Activated T-helper 1 cell treated with Interleukin-2 at 50 U/mL for 16 hours (primary cell): ENCODE measurements around the gene PSMC5.
A peak's percentile ranks its signal among the peaks of the same experiment; 100 is the strongest.
"Not testable (repeated sequence)": the region's sequence is repeated elsewhere in the genome, so short reads cannot be mapped to it uniquely, and the experiment has no call there.

Experiments
- DNase-seq: peaks from one replicate; pipeline ENCODE4 v3.0.0-alpha.2; 2020; ENCODE audit warnings: low read depth

The PSMC5 gene

GRCh38 chr17:63840591-63841349 lies 13.5 kb downstream of the PSMC5 start:
- no peak for DNase-seq

GRCh38 chr17:63841350-63842172 lies 14.3 kb downstream of the PSMC5 start:
- DNase-seq: no peak

- DNase-seq: no peak
Measured at GRCh38 chr17:63842173-63842539, 14.9 kb downstream of the PSMC5 start.

GRCh38 chr17:63842540-63843386 lies 15.5 kb downstream of the PSMC5 start, which contains the start of gene SMARCD2:
TSS of gene SMARCD2 (minus strand) at chr17:63842685. CDS start at chr17:63842674, 11 bp downstream.
- peak; percentile 98 for DNase-seq

- DNase-seq: not testable (repeated sequence)
Measured at GRCh38 chr17:63843387-63843888, 16.2 kb downstream of the PSMC5 start.

GRCh38 chr17:63843910-63844677 lies 16.9 kb downstream of the PSMC5 start:
- no peak for DNase-seq

- no peak for DNase-seq
Measured at GRCh38 chr17:63845509-63845908, 18.3 kb downstream of the PSMC5 start.

- DNase-seq: no peak
Measured at GRCh38 chr17:63847525-63848249, 20.5 kb downstream of the PSMC5 start.

- DNase-seq: peak; percentile 87
Measured at GRCh38 chr17:63848834-63849689, 21.8 kb downstream of the PSMC5 start.

GRCh38 chr17:63850401-63850800 lies 23.2 kb downstream of the PSMC5 start:
- no peak for DNase-seq

- no peak for DNase-seq
Measured at GRCh38 chr17:63853260-63853659, 26.0 kb downstream of the PSMC5 start.

- no peak for DNase-seq
Measured at GRCh38 chr17:63854709-63855108, 27.5 kb downstream of the PSMC5 start.

- DNase-seq: no peak
Measured at GRCh38 chr17:63855185-63855584, 28.0 kb downstream of the PSMC5 start.

- not testable (repeated sequence) for DNase-seq
Measured at GRCh38 chr17:63856425-63856824, 29.2 kb downstream of the PSMC5 start.

GRCh38 chr17:63859257-63859656 lies 32.0 kb downstream of the PSMC5 start:
- DNase-seq: no peak

GRCh38 chr17:63866625-63867024 lies 39.4 kb downstream of the PSMC5 start:
- DNase-seq: not testable (repeated sequence)

GRCh38 chr17:63869491-63870291 lies 42.5 kb downstream of the PSMC5 start:
- DNase-seq: not testable (repeated sequence)

- not testable (repeated sequence) for DNase-seq
Measured at GRCh38 chr17:63870292-63870665, 43.0 kb downstream of the PSMC5 start.
